Osteocyte (in vitro differentiated cells): ENCODE data around the gene CMTM1. TPM values are rescaled to one million over a fixed set of nuclear protein-coding genes. Genes with fewer than 3 reads are reported as not detected.
"Not testable (repeated sequence)": the region's sequence is repeated elsewhere in the genome, so short reads cannot be mapped to it uniquely, and the experiment has no call there.

Experiments
- DNase-seq: peaks from one replicate; pipeline ENCODE4 v3.0.0; 2021; ENCODE audit warnings: mixed read lengths; ENCODE audit not compliant: unreplicated experiment; ENCODE audit errors: extremely low spot score
- H3K27ac Mint-ChIP-seq: one replicate; pipeline ENCODE4 v1.8.0; 2021; ENCODE audit warnings: mild to moderate bottlenecking, mixed read lengths; ENCODE audit not compliant: unreplicated experiment
- H3K27me3 Mint-ChIP-seq: one replicate; pipeline ENCODE4 v1.8.0; 2021; ENCODE audit warnings: mixed read lengths; ENCODE audit not compliant: unreplicated experiment
- H3K36me3 Mint-ChIP-seq: one replicate; pipeline ENCODE4 v1.8.0; 2021; ENCODE audit warnings: mixed read lengths; ENCODE audit not compliant: unreplicated experiment
- H3K4me1 Mint-ChIP-seq: one replicate; pipeline ENCODE4 v1.8.0; 2021; ENCODE audit warnings: mixed read lengths; ENCODE audit not compliant: unreplicated experiment
- H3K4me3 Mint-ChIP-seq: one replicate; pipeline ENCODE4 v1.8.0; 2021; ENCODE audit warnings: mild to moderate bottlenecking, moderate library complexity, mixed read lengths; ENCODE audit not compliant: unreplicated experiment
- H3K9me3 Mint-ChIP-seq: one replicate; pipeline ENCODE4 v1.8.0; 2021; ENCODE audit warnings: mixed read lengths; ENCODE audit not compliant: unreplicated experiment
- CTCF ChIP-seq: fragments of 200-600 bp; sonication (generic); IDR thresholded peaks from 2 replicates; pipeline ENCODE4 v1.5.0; 2021; ENCODE audit warnings: antibody characterized with exemption, mild to moderate bottlenecking, moderate library complexity
- total RNA-seq: library from RNA; stranded (reverse); gene quantifications from 2 replicates; pipeline ENCODE4 v1.2.1, GENCODE V29; 2021

CMTM1 gene
- total RNA-seq, 1 donor from 2014 or later = 7.8 TPM

GRCh38 chr16:66623755-66624154 lies 57.5 kb downstream of the CMTM1 start:
- no peak for DNase-seq
- Mint-ChIP-seq H3K36me3 (peaks cover 8% of the 10 kb centered on the region), H3K4me3 (no peak overlapping the region), H3K9me3 (no peaks in the 10 kb centered on the region), H3K4me1 (peaks cover 23% of the 10 kb centered on the region), H3K27ac (no peak overlapping the region), H3K27me3 (no peaks in the 10 kb centered on the region)
- TF ChIP-seq CTCF = no peak

DNA sequence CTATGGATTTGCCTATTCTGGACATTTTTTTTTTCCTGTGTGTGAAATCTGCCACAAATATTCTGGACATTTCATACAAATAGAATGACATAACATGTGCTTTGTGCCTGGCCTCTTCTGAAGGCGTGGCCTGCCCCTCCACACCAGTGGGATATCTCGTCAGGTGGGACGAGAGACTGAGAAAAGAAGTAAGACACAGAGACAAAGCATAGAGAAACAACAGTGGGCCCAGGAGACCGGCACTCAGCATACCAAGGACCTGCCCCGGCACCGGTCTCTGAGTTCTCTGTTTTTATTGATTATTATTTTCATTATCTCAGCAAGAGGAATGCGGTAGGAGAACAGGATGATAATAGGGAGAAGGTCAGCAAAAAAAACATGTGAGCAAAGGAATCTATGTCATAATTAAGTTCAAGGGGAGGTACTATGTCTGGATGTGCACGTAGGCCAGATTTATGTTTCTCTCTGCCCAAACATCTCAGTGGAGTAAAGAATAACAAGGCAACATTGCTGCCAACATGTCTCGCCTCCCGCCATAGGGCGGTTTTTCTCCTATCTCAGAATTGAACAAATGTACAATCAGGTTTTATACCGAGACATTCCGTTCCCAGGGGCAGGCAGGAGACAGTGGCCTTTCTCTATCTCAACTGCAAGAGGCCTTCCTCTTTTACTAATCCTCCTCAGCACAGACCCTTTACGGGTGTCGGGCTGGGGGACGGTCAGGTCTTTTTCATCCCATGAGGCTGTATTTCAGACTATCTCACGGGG lies 61.6 kb downstream of the CMTM1 start:
- H3K4me3 Mint-ChIP-seq, H3K27ac Mint-ChIP-seq, H3K9me3 Mint-ChIP-seq, DNase-seq, H3K36me3 Mint-ChIP-seq, H3K27me3 Mint-ChIP-seq, H3K4me1 Mint-ChIP-seq: not testable (repeated sequence)

Other genes starting within 250 kb of the CMTM1 start
- 0.31 TPM in 1 of 2 replicates, not detected in the other for gene CDH5, start 199.7 kb upstream of the CMTM1 start, total RNA-seq
- 0.39 and 0.97 TPM in 2 replicates for gene BEAN1, start 139.1 kb upstream of the CMTM1 start, total RNA-seq
- gene TK2, start 16.3 kb upstream of the CMTM1 start, total RNA-seq = 33.2 and 37.4 TPM in 2 replicates
- 41.5 and 42.5 TPM in 2 replicates for gene CKLF, start 13.9 kb upstream of the CMTM1 start, total RNA-seq
- gene CMTM2, start 13.0 kb downstream of the CMTM1 start, total RNA-seq = not detected in 2 replicates
- 96.3 and 104 TPM in 2 replicates for gene CMTM3, start 38.3 kb downstream of the CMTM1 start, total RNA-seq
- gene CMTM4, start 130.3 kb downstream of the CMTM1 start, total RNA-seq = 22.8 and 24.4 TPM in 2 replicates
- gene DYNC1LI2, start 185.2 kb downstream of the CMTM1 start, total RNA-seq = 139 and 151 TPM in 2 replicates
- gene TERB1, start 235.1 kb downstream of the CMTM1 start, total RNA-seq = 0.18 and 0.43 TPM in 2 replicates